CD4-positive, alpha-beta T cell treated with Interleukin-4 for 4 hours (primary cell): ENCODE measurements around the gene CEP131.

Experiments
- DNase-seq: peaks from one replicate; pipeline ENCODE4 v3.0.0-alpha.2; 2020

CEP131 gene

GRCh38 chr17:81197409-81197795 lies 25.4 kb downstream of the CEP131 start:
- no peak for DNase-seq

- no peak for DNase-seq
Measured at GRCh38 chr17:81196505-81197408, 26.0 kb downstream of the CEP131 start.

- DNase-seq = no peak
Measured at GRCh38 chr17:81195941-81196495, 26.7 kb downstream of the CEP131 start.

- DNase-seq = no peak
Measured at GRCh38 chr17:81194941-81195901, 27.5 kb downstream of the CEP131 start.

GRCh38 chr17:81194225-81194760 lies 28.5 kb downstream of the CEP131 start:
- no peak for DNase-seq

- DNase-seq = no peak
Measured at GRCh38 chr17:81193470-81194224, 29.1 kb downstream of the CEP131 start.

- no peak for DNase-seq
Measured at GRCh38 chr17:81193051-81193410, 29.7 kb downstream of the CEP131 start.

GRCh38 chr17:81192386-81193050 lies 30.2 kb downstream of the CEP131 start:
- DNase-seq = no peak

- DNase-seq = no peak
Measured at GRCh38 chr17:81191646-81192045, 31.1 kb downstream of the CEP131 start.

GRCh38 chr17:81191116-81191515 lies 31.6 kb downstream of the CEP131 start:
- no peak for DNase-seq

GRCh38 chr17:81190591-81190990 lies 32.2 kb downstream of the CEP131 start:
- DNase-seq = no peak

GRCh38 chr17:81189670-81190530 lies 32.9 kb downstream of the CEP131 start:
- DNase-seq = no peak

- no peak for DNase-seq
Measured at GRCh38 chr17:81189016-81189415, 33.7 kb downstream of the CEP131 start.

GRCh38 chr17:81188491-81188840 lies 34.3 kb downstream of the CEP131 start:
- no peak for DNase-seq

- DNase-seq = no peak
Measured at GRCh38 chr17:81187586-81188490, 34.9 kb downstream of the CEP131 start.

GRCh38 chr17:81187120-81187519 lies 35.6 kb downstream of the CEP131 start:
- DNase-seq = no peak

- no peak for DNase-seq
Measured at GRCh38 chr17:81186203-81186602, 36.6 kb downstream of the CEP131 start.

GRCh38 chr17:81184555-81184954 lies 38.2 kb downstream of the CEP131 start:
- no peak for DNase-seq

GRCh38 chr17:81183807-81184206 lies 39.0 kb downstream of the CEP131 start:
- DNase-seq = no peak

- no peak for DNase-seq
Measured at GRCh38 chr17:81183316-81183715, 39.4 kb downstream of the CEP131 start.
